ENCODE results near the gene QARS1. TPM values are rescaled to one million over a fixed set of nuclear protein-coding genes. Genes with fewer than 3 reads are reported as not detected.

The QARS1 gene
- total and polyA plus RNA-seq, 2 of the 13 experiments (the other 11 are each of a cell fraction or from before 2014, with no cell fraction given): 307 to 327 TPM

DNA sequence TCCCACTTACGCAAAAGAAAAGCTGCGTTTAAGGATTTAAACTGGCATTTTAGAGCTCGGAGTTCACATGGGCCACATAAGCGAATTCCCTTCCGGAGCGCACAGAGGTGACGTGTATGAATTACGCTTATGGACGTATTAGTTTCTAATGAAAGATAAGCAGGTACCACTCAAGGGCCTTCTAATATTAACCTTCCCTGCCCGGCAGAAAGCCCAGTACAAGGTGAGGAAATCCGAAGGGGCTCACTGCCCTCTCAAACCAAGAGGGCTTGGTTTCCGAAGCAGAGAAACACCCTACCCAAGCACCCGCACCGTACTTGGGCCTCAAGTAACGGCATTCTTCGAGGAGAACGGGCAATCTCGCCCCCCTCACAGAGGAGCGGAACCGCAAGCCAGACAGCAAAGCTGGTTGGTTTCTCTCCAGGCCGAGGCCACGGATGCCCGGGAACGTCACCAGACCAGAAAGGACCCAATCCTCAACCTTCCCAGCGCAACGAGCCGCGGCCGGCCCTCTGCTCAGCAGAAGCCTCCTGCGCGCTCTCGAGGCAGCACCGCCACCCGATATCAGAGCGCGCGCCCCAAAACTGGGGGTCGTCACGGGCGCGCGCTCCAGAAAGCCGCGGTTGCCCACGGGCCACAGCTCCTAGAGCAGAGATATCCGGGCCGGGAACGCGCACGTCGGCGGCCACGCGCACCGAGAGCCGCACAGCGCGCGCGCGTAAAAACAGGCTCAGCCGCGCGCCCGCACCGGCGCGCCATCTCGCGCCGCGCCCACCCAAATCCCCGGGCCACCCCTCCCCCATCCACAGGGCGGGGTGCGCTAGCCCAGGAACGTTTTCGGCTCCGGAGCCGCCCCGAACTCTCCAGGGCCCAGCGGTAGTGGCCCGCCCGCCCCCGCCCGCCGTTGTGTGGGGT lies 11.4 kb downstream of the QARS1 start (continued):
- no peak for TF ChIP-seq ZHX2 (IDR thresholded peaks at IDR 0.05; ENCODE audit: low read depth)
- peak; percentile 30; the same call in 1 of the 2 replicates for TF ChIP-seq ZHX2 (CRISPR knock-in tag; IDR thresholded peaks at IDR 0.05; ENCODE audit: borderline replicate concordance)
- TF ChIP-seq PBX2 (CRISPR knock-in tag; IDR thresholded peaks at IDR 0.05): no peak
- peak; percentile 8; the same call in 1 of the 2 replicates for TF ChIP-seq RXRB (CRISPR knock-in tag; IDR thresholded peaks at IDR 0.05; ENCODE audit: borderline replicate concordance)
- TF ChIP-seq ZNF232 (CRISPR knock-in tag; IDR thresholded peaks at IDR 0.05; ENCODE audit: borderline replicate concordance): peak; percentile 79; the same call in 1 of the 2 replicates
- peak; percentile 13; the same call in 1 of the 2 replicates for TF ChIP-seq ZNF383 (CRISPR knock-in tag; IDR thresholded peaks at IDR 0.05; ENCODE audit: borderline replicate concordance)
- peak; percentile 35; the same call in 1 of the 2 replicates for TF ChIP-seq MEF2D (CRISPR knock-in tag; IDR thresholded peaks at IDR 0.05)
- no peak for TF ChIP-seq POGZ (CRISPR knock-in tag; IDR thresholded peaks at IDR 0.05)
- 0 out of 2 replicates have a peak, but pooled peaks have one; percentile 41 for TF ChIP-seq PAX8 (CRISPR knock-in tag; IDR thresholded peaks at IDR 0.05; ENCODE audit: borderline replicate concordance)
- peak; percentile 37 for TF ChIP-seq TFDP2 (CRISPR knock-in tag; IDR thresholded peaks at IDR 0.05)
- peak; percentile 84 for TF ChIP-seq MEIS1 (CRISPR knock-in tag; IDR thresholded peaks at IDR 0.05; ENCODE audit: borderline replicate concordance)
- TF ChIP-seq HDAC6 (IDR thresholded peaks at IDR 0.05; ENCODE audit: low read depth, low read length): no peak
- no peak for TF ChIP-seq ZKSCAN5 (CRISPR knock-in tag; IDR thresholded peaks at IDR 0.05)
- TF ChIP-seq TBX2 (CRISPR knock-in tag; IDR thresholded peaks at IDR 0.05; ENCODE audit: borderline replicate concordance): peak; percentile 59; the same call in 1 of the 2 replicates
- peak; percentile 88 for TF ChIP-seq AGO1 (IDR thresholded peaks at IDR 0.05; ENCODE audit: low read depth, low read length, poor library complexity, severe bottlenecking)
- TF ChIP-seq ZNF605 (CRISPR knock-in tag; IDR thresholded peaks at IDR 0.05): peak; percentile 85
- TF ChIP-seq SKIL (CRISPR knock-in tag; IDR thresholded peaks at IDR 0.05; ENCODE audit: borderline replicate concordance): no peak
